ENCODE results near the gene LGR4. TPM values are rescaled to one million over a fixed set of nuclear protein-coding genes. Genes with fewer than 3 reads are reported as not detected.
"Not testable (repeated sequence)": the region's sequence is repeated elsewhere in the genome, so short reads cannot be mapped to it uniquely, and the experiment has no call there.

LGR4 gene, protein sequence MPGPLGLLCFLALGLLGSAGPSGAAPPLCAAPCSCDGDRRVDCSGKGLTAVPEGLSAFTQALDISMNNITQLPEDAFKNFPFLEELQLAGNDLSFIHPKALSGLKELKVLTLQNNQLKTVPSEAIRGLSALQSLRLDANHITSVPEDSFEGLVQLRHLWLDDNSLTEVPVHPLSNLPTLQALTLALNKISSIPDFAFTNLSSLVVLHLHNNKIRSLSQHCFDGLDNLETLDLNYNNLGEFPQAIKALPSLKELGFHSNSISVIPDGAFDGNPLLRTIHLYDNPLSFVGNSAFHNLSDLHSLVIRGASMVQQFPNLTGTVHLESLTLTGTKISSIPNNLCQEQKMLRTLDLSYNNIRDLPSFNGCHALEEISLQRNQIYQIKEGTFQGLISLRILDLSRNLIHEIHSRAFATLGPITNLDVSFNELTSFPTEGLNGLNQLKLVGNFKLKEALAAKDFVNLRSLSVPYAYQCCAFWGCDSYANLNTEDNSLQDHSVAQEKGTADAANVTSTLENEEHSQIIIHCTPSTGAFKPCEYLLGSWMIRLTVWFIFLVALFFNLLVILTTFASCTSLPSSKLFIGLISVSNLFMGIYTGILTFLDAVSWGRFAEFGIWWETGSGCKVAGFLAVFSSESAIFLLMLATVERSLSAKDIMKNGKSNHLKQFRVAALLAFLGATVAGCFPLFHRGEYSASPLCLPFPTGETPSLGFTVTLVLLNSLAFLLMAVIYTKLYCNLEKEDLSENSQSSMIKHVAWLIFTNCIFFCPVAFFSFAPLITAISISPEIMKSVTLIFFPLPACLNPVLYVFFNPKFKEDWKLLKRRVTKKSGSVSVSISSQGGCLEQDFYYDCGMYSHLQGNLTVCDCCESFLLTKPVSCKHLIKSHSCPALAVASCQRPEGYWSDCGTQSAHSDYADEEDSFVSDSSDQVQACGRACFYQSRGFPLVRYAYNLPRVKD
- 25.1 and 28.5 TPM in 2 replicates for total RNA-seq (2014; rRNA removed; shearing (Covaris generic))

DNA sequence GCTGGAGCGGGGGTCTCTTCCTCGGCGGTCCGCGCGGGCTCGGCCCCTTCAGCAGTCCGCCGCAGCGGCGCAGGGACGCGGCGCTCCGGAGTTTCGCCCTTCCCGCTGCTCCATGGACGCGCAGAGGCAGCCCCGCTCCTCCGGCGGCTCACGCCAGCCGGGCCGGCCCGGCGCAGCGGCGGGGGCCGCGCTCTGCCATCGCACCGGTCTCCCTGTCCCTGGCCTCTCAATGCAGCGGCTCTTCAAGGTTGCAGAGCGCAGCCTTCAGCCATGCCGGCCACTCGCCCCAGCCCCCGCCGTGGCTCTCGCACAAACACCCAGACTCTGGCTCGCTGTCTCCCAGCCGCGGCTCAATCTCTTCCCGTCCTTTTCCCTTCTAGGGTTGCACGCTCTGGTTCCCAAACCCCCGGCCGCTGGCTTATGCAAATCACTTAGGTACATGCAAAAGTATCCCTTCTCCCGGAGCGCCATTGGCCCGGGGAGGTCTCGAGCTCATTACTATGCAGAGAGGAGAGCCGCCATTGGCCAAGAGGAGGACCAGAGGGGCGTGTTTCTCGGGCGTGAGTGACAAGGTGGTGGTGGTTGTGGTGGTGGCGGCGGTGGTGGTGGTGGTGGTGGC is at the start of gene LGR4:
Gene LGR4, minus strand, starts transcription at position 393 of the 619 bp plus-strand sequence. CDS start 488 bp downstream, outside the sequence.
- DNase-seq (ENCODE audit: low spot score): peak; percentile 92

DNA sequence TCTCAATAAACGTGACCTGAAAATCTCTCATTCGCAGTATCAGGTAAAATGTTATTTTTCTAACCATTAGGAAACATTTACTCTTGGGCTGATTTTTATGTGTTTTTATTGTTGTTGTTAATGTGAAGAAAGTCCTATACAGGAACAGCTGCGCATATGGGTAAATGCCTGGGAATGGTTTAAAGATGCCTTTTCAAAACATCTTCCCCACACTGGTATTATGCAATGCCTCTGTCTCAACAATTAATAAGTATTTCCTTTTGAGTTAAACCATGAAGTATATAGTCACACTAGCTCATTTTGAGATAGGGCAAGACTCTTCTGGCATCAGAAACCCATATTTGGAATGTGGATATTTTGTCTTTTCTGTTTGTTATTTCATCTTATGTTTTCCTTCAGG is 47.6 kb upstream of the LGR4 start:
- no peak for DNase-seq (ENCODE audit: low spot score)

DNA sequence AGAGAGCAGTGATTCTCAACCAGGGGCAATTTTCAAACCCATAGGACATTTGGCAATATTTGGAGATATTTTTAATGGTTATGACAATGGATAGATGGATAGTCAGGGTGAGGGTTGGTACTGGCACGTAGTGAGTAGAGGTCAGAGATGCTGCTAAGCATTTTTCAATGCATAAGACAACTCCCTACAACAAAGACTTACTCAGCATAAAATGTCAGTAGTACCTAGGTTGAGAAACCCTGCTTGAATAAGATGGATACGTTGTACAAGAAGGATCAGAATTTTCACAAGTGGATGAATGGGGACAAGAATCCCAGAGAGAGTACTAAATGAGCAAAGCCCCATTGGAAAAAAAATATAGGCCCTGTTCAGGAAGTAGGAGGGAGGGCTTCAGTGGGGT is 45.9 kb upstream of the LGR4 start:
- DNase-seq (ENCODE audit: low spot score): no peak

DNA sequence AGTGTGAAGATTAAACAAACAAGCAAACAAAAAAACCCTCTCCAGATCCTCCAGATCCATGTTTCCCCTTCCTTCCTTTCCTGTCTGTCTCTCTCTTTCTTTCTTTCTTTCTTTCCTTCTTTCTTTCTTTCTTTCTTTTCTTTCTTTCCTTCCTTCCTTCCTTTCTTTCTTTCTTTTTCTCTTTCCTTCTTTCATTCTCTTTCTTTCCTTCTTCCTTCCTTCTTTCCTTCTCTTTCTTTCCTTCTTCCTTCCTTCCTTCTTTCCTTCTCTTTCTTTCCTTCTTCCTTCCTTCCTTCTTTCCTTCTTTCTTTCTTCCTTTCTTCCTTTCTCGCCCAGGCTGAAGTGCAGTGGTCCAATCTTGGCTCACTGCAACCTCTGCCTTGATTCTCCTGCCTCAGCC is 44.9 kb upstream of the LGR4 start:
- not testable (repeated sequence) for DNase-seq (ENCODE audit: low spot score)

DNA sequence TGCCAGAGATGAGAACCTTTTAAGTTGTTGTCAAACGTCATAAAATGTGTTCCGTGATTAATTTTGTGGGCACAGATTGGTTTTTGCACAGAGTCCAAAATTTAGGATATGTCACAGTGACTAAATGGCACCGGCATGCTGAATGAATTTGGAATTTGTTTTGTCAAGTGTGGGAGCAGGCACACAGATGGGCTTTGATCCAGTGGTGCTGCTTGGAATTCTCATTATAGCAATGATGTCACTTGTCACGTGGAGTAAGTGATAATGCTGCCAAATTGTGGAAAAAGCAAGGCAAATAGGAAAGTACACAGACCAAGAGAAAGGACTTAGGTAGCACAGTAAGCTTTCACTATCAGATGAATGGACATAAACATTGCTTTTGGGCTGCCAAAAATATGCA is 42.0 kb upstream of the LGR4 start:
- peak; percentile 64 for DNase-seq (ENCODE audit: low spot score)

DNA sequence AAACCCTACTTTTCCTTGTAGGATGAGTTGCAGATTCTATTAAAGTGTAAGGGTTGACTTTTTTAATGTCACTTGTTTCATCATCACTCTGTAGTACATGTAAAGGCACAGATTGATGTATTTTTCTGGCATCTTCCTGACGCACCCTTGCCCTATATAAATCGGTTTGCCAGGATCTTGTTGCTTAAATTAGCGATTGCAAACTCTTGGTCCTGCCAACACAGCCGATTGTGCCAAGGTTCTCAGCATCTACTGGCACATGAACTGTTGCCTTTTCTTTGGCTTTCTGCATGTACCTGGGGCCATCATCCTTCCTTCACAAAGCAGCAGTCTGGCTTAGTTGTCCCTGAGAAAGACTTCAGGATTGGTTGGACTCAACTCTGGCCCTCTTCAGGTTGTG is 41.5 kb upstream of the LGR4 start:
- no peak for DNase-seq (ENCODE audit: low spot score)

DNA sequence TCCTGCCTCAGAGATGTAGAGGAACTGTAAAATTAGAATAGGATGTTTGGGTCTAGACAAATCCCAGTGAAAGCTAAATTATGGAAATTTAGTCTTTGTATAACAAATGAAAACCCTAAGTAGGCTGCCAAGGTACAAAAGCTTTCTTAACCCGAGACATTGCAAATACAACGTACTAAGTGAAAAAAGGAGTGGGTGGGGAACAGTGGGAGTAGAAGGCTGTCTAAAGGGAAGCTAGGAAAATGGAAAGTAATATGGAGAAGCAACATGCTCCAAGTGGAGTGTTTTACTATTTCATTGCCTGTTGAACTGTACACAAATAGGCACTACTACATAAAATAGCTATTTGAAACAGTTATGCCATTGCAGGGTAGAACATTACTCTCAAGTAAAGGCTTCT is 40.8 kb upstream of the LGR4 start:
- DNase-seq (ENCODE audit: low spot score): no peak

DNA sequence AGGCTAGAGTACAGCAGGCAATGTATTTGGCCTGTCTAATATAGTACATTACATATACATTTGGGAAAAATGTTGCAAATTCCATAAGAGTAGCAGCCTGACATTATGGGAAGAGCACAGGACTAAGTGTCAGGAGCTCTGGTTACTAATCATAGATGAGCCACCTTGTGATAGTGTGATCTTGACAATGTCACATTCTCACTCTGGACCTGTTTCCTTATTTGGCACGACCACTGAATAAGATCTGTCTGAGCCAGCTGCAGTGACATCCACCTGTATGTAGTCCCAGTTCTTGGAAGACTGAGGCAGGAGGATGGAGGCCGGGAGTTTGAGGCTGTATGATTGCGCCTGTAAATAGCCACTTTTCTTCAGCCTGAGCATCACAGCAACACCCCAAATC is 39.6 kb upstream of the LGR4 start:
- no peak for DNase-seq (ENCODE audit: low spot score)

DNA sequence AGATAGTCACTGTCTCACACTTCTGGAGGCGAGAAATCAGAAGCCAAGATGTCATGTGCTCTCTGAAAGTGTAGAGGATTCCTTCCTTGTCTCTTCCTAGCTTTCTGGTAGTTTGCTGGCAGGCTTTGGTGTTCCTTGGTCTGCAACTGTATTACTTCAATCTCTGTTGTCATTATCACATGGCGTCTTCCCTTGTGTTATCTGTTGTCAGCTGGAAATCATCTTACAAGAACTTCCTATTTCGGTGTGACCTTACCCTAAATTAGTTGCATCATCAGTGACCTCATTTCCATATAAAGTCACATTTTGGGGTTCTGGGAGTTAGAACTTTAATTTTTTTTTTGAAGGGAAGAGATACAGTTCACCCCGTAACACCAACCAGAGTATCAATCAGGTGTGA is 37.3 kb upstream of the LGR4 start:
- no peak for DNase-seq (ENCODE audit: low spot score)

DNA sequence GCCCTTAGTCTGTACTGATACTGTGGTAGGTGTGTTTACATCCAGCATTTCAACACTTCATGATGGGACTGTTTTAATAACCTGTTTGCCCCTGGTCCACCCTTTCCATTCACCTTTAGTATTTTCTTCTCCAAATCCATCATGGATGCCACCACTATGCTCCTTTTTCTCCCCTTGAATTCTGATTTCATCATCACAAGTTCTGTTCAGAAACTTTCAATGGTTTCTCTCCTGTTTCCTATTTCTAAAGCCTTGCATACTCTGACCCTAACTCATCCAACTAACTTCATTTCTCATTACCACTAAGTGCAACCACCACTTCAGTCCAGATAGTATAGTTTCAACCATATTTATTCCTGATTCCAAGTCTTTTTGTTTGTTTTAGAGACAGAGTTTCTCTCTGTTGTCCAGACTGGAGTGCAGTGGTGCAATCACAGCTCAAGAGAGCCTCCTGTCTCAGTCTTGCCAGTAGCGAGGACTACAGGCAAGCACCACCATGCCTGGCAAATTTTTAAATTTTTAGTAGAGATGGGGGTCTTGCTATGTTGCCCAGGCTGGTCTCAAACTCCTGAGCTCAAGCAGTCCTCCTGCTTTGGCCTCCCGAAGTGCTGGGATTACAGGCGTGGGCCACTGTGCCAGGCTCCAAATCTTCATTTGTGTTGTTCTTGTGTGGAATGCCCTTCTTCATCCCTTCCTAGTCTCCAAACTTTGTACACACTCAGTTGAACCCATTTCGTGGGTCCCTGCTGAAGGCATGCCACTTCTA is 35.1 kb upstream of the LGR4 start:
- no peak for DNase-seq (ENCODE audit: low spot score)

DNA sequence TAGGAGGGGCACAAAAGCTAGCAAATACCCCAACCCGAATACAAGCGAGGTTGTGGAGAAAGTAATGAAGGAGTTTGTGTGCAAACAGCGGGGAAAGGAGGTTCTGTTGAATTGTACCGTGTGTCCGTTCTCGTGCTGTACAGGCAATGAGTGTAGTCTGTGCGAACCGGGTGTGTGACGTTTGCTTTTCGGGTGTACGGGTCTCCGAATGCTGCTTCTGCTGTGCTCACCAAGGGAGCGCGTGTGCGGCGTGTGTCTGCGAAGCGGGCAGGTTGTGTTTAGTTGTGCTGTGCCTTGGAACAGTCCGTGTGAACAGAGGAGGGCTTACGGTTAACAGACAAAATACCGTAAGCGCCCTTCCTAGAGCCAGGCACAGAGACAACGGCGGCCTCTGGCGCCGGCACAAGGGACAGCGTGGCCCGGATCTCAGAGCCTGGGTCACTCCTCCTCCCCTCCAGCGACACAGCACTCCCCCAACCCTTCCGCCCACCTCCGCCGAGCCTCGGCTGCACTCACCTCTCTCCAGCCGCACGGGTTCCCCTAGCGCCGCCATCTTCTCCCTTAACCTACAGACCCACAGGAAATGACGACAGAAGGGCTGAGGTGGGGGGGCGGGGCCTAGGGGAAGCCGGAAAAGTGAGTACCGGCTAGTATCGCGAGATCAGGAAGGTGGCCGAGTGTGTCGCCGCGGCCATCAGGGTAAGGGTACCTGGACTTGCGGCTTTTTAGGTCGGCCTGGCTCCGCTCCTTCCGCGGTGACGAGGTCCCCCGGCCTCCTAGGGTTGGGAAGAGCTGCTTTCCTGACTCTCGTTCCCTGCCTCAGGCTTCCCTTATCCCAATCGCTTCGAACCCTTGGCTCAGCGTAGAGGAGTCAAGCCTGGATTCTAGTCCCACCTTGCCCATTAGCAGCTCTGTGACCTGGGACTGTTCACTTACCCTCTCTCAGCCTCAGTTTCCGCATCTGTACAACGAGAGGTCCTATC is 33.9 kb upstream of the LGR4 start, which contains the start of gene LIN7C:
Gene LIN7C, minus strand, starts transcription at position 570 of the 983 bp plus-strand sequence. Its CDS starts 17 bp downstream, at position 553.
- peak; percentile 96 for DNase-seq (ENCODE audit: low spot score)

DNA sequence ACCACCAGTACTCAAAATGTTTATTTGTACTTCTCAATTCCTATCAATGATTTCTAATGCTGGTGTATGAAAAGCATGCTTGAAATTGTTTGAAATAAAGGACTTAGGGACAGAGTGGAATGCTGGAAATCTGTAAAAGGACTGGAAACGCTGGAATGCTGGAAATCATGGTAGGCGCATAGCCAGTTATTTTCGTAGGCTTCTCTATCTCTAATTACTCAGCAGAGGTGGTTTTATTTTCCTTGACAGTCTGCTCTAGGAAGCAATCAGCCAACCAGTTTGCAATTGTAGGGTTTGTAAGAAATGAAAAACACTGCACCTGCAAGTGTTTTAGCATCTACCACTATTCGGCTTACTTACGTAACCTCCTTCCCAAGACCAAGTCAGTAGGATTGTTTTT is 33.2 kb upstream of the LGR4 start:
- no peak for DNase-seq (ENCODE audit: low spot score)

DNA sequence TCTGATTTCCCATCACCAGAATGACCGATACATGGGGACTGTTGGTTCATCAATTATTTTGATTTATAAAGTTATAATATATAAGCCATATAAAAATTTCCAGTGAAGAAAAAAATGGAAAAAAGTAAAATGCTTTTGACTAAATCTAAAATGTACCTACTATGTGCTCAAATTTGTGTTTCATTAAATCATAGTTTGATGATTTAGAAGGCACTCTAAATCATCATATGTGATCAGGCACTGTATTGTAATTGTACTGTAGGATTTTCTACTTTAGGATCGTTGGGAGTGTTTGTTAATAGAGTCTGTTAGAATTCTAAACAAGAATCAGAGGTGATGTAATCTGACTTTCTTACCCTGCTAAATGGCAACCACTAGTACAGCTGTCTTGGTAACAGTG is 31.6 kb upstream of the LGR4 start:
- DNase-seq (ENCODE audit: low spot score): no peak

DNA sequence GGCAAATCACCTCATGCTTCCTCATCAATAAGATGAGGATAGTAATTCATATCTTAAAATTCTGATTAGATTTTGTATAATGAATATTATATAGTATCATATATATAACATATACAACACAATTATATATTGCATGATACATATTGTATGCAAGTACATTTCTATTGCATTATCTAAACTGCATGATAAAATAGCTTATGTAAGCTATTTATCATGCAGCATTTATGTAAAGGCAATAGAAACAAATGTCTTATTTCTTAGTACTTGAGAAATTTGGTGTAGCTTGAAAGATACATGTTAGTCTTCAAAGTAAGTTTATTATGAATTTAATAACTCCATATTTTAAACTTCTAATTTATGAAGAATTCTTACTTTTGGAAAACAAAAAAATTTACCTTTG is 28.5 kb upstream of the LGR4 start:
- DNase-seq (ENCODE audit: low spot score): no peak

DNA sequence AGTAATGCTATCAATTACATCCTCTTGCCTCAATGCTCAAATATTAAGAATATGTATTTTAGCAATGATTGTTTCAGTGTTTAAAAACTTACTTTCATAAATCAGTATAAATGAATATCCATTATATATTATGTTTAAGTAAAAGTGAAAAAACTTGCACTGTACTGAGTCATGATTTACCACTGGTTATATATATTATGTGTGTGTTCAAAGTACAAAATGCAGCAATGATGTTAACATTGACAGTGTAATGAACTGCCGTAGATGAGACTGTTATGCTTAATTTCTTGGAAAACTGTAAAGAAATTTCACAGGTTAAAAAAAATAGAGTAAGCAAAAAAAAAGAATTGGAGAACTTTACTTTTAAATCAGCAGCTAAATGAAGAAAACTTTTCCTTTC is 25.3 kb upstream of the LGR4 start:
- DNase-seq (ENCODE audit: low spot score): no peak

DNA sequence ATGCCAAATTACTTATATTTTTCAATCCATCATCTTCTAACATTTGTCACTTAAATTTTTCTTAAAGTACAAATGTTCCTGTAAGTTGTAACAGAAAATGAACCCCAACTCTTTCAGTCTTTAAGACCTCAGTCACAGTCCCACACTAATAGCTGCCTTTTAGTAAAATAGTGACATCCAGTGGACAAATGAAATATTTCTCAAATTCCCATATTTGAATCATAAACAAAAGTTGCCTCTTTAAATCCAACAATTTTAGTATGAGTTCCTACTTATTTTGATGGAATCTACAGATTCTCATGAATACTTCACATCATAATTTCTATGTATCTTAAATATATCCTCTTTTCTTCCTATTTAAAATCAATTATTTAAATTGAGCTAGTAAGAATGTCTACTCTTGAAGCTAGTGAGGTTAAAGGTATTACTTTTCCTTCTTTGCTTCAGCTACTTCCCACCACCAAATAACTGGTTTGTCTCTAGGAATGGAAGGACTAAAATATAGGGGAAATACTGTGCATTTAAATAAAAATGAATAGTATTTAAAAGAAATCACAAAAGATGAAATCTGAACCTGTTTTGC is 24.8 kb upstream of the LGR4 start:
- DNase-seq (ENCODE audit: low spot score): peak; percentile 26

DNA sequence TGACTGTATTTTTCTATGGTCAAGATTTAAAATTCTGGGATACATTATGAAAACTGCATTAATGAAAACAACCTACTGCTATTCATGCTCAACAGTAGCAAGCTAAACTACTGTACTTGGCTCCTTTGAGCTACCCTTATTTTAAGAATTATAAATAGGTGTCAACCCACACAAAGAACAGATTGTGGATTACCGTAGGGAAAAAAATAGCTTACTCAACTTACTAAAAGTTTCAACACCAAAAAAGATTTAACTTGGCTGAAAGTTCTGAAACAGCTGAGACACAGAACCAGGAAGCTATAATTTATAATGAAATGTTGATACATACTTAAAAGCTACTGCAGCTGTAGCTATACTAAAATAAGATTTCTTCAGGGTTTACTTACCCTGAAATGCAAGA is 23.9 kb upstream of the LGR4 start:
- DNase-seq (ENCODE audit: low spot score): no peak

DNA sequence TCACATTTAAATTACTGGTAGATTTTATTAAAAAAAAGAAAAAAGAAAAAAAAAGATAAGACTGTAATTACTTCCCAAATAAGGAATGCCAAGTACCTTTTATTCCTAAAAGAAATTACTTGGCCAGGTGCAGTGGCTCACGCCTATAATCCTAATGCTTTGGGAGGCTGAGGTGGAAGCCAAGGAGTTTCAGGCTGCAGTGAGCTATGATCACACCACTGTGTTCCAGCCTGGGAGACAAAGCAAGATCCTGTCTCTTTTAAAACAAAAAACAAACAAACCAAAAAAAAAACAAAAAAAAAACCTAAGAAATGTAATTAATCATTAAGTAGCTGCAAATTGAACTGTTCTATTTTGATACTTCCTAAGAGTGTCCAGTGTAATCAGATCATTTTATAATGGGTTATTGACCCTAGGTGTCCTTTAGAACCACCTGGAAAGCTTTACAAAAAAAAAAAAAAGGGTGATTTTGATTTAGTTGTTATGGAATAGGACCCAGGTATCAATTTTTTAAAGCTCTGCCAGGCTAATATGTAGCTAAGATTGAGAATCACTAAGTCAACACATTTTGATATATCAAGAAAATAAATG is 23.2 kb upstream of the LGR4 start:
- DNase-seq (ENCODE audit: low spot score): no peak

DNA sequence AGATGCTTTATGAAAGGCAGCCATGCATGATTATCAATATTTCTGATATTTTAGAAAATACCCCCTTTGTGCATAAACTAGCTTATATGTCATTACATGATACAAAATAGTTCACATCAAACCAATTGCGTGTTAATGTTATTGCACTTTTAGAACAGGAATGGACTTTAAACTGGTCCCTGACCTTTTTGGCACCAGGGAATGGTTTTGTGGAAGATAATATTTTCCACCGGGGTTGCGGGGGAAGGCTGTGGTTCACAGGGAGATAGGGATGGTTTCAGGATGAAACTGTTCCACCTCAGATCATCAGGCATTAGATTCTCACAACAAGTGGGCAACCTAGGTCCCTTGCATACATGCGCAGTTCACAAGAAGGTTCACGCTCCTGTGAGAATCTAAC is 16.5 kb upstream of the LGR4 start:
- DNase-seq (ENCODE audit: low spot score): no peak
